Common myeloid progenitor, CD34-positive (primary cell): ENCODE data around the gene SCFD1.

Source experiments
- CTCF ChIA-PET: fragments of 350-600 bp; sonication (Branson Sonifier 250); formaldehyde crosslinking; loops from one replicate; lab custom pipeline; 2021; ENCODE audit warnings: antibody characterized with exemption; lab: Charles Lee
- POLR2A ChIA-PET: fragments of 350-600 bp; sonication (Branson Sonifier 250); formaldehyde crosslinking; loops from one replicate; lab custom pipeline; 2021; ENCODE audit warnings: antibody characterized with exemption; lab: Charles Lee
- DNase-seq, 3 donors: peaks; one replicate each; pipeline versions ENCODE4 v3.0.0 to v3.0.0-alpha.2; 2013
- H3K27ac ChIP-seq, 2 experiments: 1 replicate in 1 of 2; 2 replicates in 1 of 2; pipeline ENCODE4 v1.7.0; 2013; ENCODE audit warnings: inconsistent platforms in 2 of 2, low read length in 2 of 2, mild to moderate bottlenecking in 2 of 2, low read depth in 1 of 2, moderate library complexity in 1 of 2; ENCODE audit not compliant: severe bottlenecking in 2 of 2, insufficient read depth in 1 of 2, poor library complexity in 1 of 2
- H3K27me3 ChIP-seq, 5 experiments: replicated peaks in 2 of 5; 1 replicate in 3 of 5; 2 replicates in 2 of 5; pipeline versions ENCODE4 v1.6.1 to v1.7.0; 2013; ENCODE audit warnings: low read length in 4 of 5, mild to moderate bottlenecking in 2 of 5, moderate library complexity in 2 of 5, inconsistent platforms in 1 of 5; ENCODE audit not compliant: insufficient read depth in 5 of 5, control insufficient read depth in 4 of 5
- H3K36me3 ChIP-seq, 4 experiments: 1 replicate in 2 of 4; 2 replicates in 2 of 4; pipeline versions ENCODE4 v1.6.1 to v1.7.0; 2013; ENCODE audit warnings: low read length in 3 of 4, control low read depth in 1 of 4, mild to moderate bottlenecking in 1 of 4; ENCODE audit not compliant: control insufficient read depth in 4 of 4, insufficient read depth in 4 of 4
- H3K4me1 ChIP-seq, 4 experiments: 1 replicate in 3 of 4; 2 replicates in 1 of 4; pipeline versions ENCODE4 v1.6.1 to v1.7.1; 2013; ENCODE audit warnings: low read length in 3 of 4, mild to moderate bottlenecking in 3 of 4, control low read depth in 1 of 4, inconsistent platforms in 1 of 4, moderate library complexity in 1 of 4; ENCODE audit not compliant: control insufficient read depth in 4 of 4, insufficient read depth in 4 of 4; ENCODE audit errors: control extremely low read depth in 1 of 4
- H3K4me3 ChIP-seq, 7 experiments: 1 replicate in 4 of 7; 2 replicates in 3 of 7; pipeline versions ENCODE4 v1.5.1 to v1.7.0; 2013; ENCODE audit warnings: mild to moderate bottlenecking in 7 of 7, low read length in 6 of 7, moderate library complexity in 6 of 7, inconsistent platforms in 2 of 7, low read depth in 2 of 7, control low read depth in 1 of 7; ENCODE audit not compliant: insufficient read depth in 4 of 7, control insufficient read depth in 1 of 7; ENCODE audit errors: extremely low read depth in 1 of 7
- H3K9me3 ChIP-seq, 5 experiments: 1 replicate in 4 of 5; 2 replicates in 1 of 5; pipeline versions ENCODE4 v1.6.1 to v1.7.1; 2013; ENCODE audit warnings: low read length in 4 of 5, mild to moderate bottlenecking in 2 of 5, inconsistent platforms in 1 of 5, low read depth in 1 of 5, moderate library complexity in 1 of 5; ENCODE audit not compliant: control insufficient read depth in 4 of 5, insufficient read depth in 2 of 5; ENCODE audit errors: control extremely low read depth in 1 of 5
- WGBS: methylation state at CpG from one replicate; pipeline ENCODE4 v1.1.5; 2013; ENCODE audit not compliant: insufficient coverage; 5-methylcytosine and 5-hydroxymethylcytosine counted together

SCFD1 gene

DNA sequence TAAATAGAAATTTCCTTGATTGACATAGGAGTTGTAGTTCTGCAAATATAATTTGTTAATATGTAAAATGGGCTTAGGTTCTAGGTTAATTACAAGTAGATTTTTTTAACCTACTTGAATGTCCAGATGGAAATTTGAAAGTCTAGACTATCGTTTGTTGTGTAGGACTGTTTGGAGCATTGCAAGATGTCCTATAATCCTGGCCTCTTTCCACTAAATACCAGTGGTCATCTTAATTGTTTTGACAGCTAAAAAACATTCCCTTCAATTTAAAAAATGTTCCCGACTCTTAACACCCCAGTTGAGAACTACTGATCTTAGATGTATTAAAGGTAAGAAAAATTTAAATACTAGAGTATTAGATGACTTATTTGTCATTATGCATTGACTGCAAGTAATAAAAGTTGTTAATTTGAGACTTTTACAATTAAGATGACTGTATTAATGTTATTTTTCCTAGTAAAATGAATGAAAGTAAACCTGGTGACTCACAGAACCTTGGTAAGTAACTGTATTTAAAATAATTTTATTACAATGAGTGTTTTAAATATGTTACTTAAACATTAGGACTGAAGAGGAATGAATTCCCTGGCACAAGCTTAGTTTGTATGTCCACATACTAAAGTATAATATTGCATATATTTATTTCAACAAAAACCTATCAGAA is 41.4 kb upstream of the SCFD1 start:
- no peak overlapping the region for H3K4me3 ChIP-seq
- H3K9me3 ChIP-seq, result peaks cover 0 to 17% (median 3%) of the 10 kb centered on the region in 5 experiments
- POLR2A ChIA-PET, result no interaction called here
- CTCF ChIA-PET, result no interaction called here
- H3K4me1 ChIP-seq, result peaks cover 0 to 7% (median 0%) of the 10 kb centered on the region in 4 experiments
- DNase-seq, result no peak
- H3K27me3 ChIP-seq, result no peaks in the 10 kb centered on the region
- H3K27ac ChIP-seq, result no peak overlapping the region
- H3K36me3 ChIP-seq, result peaks cover 3 to 22% (median 6%) of the 10 kb centered on the region in 4 experiments
- WGBS, result no CpG with 5 or more reads among the region's 2 CpGs

- Histone ChIP-seq H3K27ac (no peak overlapping the region), H3K4me3 (no peak overlapping the region), H3K4me1 (peaks cover 0 to 7% (median 0%) of the 10 kb centered on the region in 4 experiments), H3K27me3 (no peaks in the 10 kb centered on the region), H3K9me3 (peaks cover 0 to 17% (median 3%) of the 10 kb centered on the region in 5 experiments), H3K36me3 (peaks cover 3 to 22% (median 11%) of the 10 kb centered on the region in 4 experiments)
- CTCF ChIA-PET, result no interaction called here
- POLR2A ChIA-PET, result no interaction called here
- WGBS, result 96% methylated on average over 5 of the region's 7 CpGs
- DNase-seq, result no peak
Measured at GRCh38 chr14:30581283-30581625, 40.9 kb upstream of the SCFD1 start.

DNA sequence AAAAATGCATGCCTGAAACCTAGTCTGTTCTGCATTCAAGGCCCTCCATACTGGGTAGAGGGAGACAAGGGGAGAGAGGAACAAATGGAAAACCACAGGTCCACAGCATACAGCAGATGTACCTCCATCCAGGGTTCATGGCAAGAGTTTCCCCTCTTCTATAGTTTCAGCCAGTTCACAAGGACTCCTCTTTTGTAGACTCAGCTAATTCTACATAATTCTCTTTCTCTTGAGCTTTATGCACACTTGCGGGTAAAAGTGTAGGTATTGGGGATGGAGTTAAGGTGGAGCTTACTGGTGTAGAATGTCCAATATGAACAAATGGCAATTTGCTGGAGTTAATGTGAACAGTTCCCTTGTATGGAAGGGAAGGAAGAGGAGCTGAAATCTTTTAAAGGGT is 39.7 kb upstream of the SCFD1 start:
- no peak for DNase-seq
- no peaks in the 10 kb centered on the region for H3K27me3 ChIP-seq
- ChIA-PET POLR2A (no interaction called here), CTCF (no interaction called here)
- no peak overlapping the region for H3K27ac ChIP-seq
- WGBS, result 80% methylated on average over 1 of the region's 1 CpG
- peaks cover 3 to 23% (median 12%) of the 10 kb centered on the region in 4 experiments for H3K36me3 ChIP-seq
- H3K9me3 ChIP-seq, result peaks cover 0 to 17% (median 3%) of the 10 kb centered on the region in 5 experiments
- H3K4me3 ChIP-seq, result no peak overlapping the region
- peaks cover 0 to 4% (median 0%) of the 10 kb centered on the region in 4 experiments for H3K4me1 ChIP-seq

GRCh38 chr14:30584058-30584630 is 38.0 kb upstream of the SCFD1 start:
- ChIA-PET CTCF (no interaction called here), POLR2A (no interaction called here)
- no peaks in the 10 kb centered on the region for H3K27me3 ChIP-seq
- no peak for DNase-seq
- peaks cover 3 to 27% (median 16%) of the 10 kb centered on the region in 4 experiments for H3K36me3 ChIP-seq
- no peak overlapping the region for H3K27ac ChIP-seq
- H3K9me3 ChIP-seq, result peaks cover 0 to 17% (median 3%) of the 10 kb centered on the region in 5 experiments
- no peak overlapping the region for H3K4me3 ChIP-seq
- H3K4me1 ChIP-seq, result no peaks in the 10 kb centered on the region

GRCh38 chr14:30585204-30585603 is 36.9 kb upstream of the SCFD1 start:
- H3K4me1 ChIP-seq, result no peaks in the 10 kb centered on the region
- DNase-seq, result peak in 1 of 3 donors; percentile 17
- peaks cover 5 to 37% (median 22%) of the 10 kb centered on the region in 4 experiments for H3K36me3 ChIP-seq
- POLR2A ChIA-PET, result no interaction called here
- no peaks in the 10 kb centered on the region for H3K27me3 ChIP-seq
- H3K4me3 ChIP-seq, result no peak overlapping the region
- H3K27ac ChIP-seq, result no peak overlapping the region
- H3K9me3 ChIP-seq, result peaks cover 0 to 17% (median 3%) of the 10 kb centered on the region in 5 experiments
- CTCF ChIA-PET, result interaction anchor here (0.7 kb wide), 1 partner anchor 714 kb away, joined by 3 read pairs; no protein-coding TSS in a partner anchor

GRCh38 chr14:30587141-30587540 is 35.0 kb upstream of the SCFD1 start:
- WGBS, result 60% methylated on average over 1 of the region's 3 CpGs
- no peak overlapping the region for H3K27ac ChIP-seq
- no peaks in the 10 kb centered on the region for H3K27me3 ChIP-seq
- no peaks in the 10 kb centered on the region for H3K4me1 ChIP-seq
- DNase-seq, result no peak
- peaks cover 0 to 17% (median 3%) of the 10 kb centered on the region in 5 experiments for H3K9me3 ChIP-seq
- ChIA-PET CTCF (no interaction called here), POLR2A (no interaction called here)
- H3K36me3 ChIP-seq, result peaks cover 12 to 46% (median 33%) of the 10 kb centered on the region in 4 experiments
- no peak overlapping the region for H3K4me3 ChIP-seq

GRCh38 chr14:30588873-30589272 is 33.2 kb upstream of the SCFD1 start:
- no peak for DNase-seq

More at GRCh38 chr14:30588873-30589272, 33.2 kb upstream of the SCFD1 start:
- no peak overlapping the region for H3K27ac ChIP-seq
- H3K4me3 ChIP-seq, result no peak overlapping the region
- CTCF ChIA-PET, result no interaction called here
- H3K27me3 ChIP-seq, result no peaks in the 10 kb centered on the region
- peaks cover 0 to 13% (median 3%) of the 10 kb centered on the region in 5 experiments for H3K9me3 ChIP-seq
- no peaks in the 10 kb centered on the region for H3K4me1 ChIP-seq
- H3K36me3 ChIP-seq, result peaks cover 16 to 45% (median 30%) of the 10 kb centered on the region in 4 experiments
- POLR2A ChIA-PET, result no interaction called here
